Liver (tissue), 9 donors: ENCODE data around the gene FABP1. TPM values are rescaled to one million over a fixed set of nuclear protein-coding genes. Genes with fewer than 3 reads are reported as not detected.

Experiments used
- DNase-seq: peaks from one replicate; pipeline ENCODE4 v3.0.0-alpha.2; 2017; ENCODE audit warnings: low spot score
- H3K27ac ChIP-seq, 2 donors: one replicate each; pipeline ENCODE4 v1.7.0; 2013; ENCODE audit warnings: inconsistent platforms in 2 of 2, low read length in 2 of 2, control low read depth in 1 of 2, low read depth in 1 of 2, mild to moderate bottlenecking in 1 of 2
- H3K27me3 ChIP-seq, 4 donors: one replicate each; pipeline versions ENCODE4 v1.6.1 to v1.7.0; 2013; ENCODE audit warnings: low read length in 3 of 4, inconsistent platforms in 1 of 4, mild to moderate bottlenecking in 1 of 4, moderate library complexity in 1 of 4; ENCODE audit not compliant: control insufficient read depth in 4 of 4, insufficient read depth in 4 of 4
- H3K36me3 ChIP-seq, 4 donors: one replicate each; pipeline versions ENCODE4 v1.6.1 to v1.7.0; 2013; ENCODE audit warnings: low read length in 3 of 4, mild to moderate bottlenecking in 3 of 4, low read depth in 1 of 4, moderate library complexity in 1 of 4; ENCODE audit not compliant: control insufficient read depth in 4 of 4, insufficient read depth in 3 of 4
- H3K4me1 ChIP-seq, 4 donors: one replicate each; pipeline versions ENCODE4 v1.6.1 to v1.7.0; 2013; ENCODE audit warnings: low read length in 3 of 4, mild to moderate bottlenecking in 3 of 4, moderate library complexity in 1 of 4; ENCODE audit not compliant: control insufficient read depth in 4 of 4, insufficient read depth in 4 of 4
- H3K4me3 ChIP-seq, 3 donors: one replicate each; pipeline versions ENCODE4 v1.6.1 to v1.7.0; 2013; ENCODE audit warnings: low read length in 3 of 3, control low read depth in 1 of 3, low read depth in 1 of 3, mild to moderate bottlenecking in 1 of 3
- H3K9ac ChIP-seq, 2 donors: one replicate each; pipeline ENCODE4 v1.7.0; 2013; ENCODE audit warnings: low read length in 2 of 2, mild to moderate bottlenecking in 2 of 2, moderate library complexity in 2 of 2, control low read depth in 1 of 2, low read depth in 1 of 2
- H3K9me3 ChIP-seq, 4 donors: one replicate each; pipeline versions ENCODE4 v1.6.1 to v1.7.0; 2013; ENCODE audit warnings: low read length in 3 of 4; ENCODE audit not compliant: control insufficient read depth in 4 of 4
- ATF3 ChIP-seq: IDR thresholded peaks from 2 replicates; pipeline ENCODE4 v1.6.1; 2016; ENCODE audit warnings: antibody characterized with exemption
- CTCF ChIP-seq: fragments of 150-350 bp; IDR thresholded peaks from 2 replicates; pipeline ENCODE4 v1.5.1; 2017; ENCODE audit warnings: improper control_type of control experiment, low read depth, low read length; ENCODE audit not compliant: missing input control
- EGR1 ChIP-seq, 2 donors: IDR thresholded peaks; 2 replicates each; pipeline ENCODE4 v1.6.1; 2016 to 2018; ENCODE audit warnings: antibody characterized with exemption in 2 of 2, low read depth in 2 of 2
- FOXA1 ChIP-seq: IDR thresholded peaks from 2 replicates; pipeline ENCODE4 v1.6.1; 2016; ENCODE audit warnings: antibody characterized with exemption
- FOXA2 ChIP-seq: IDR thresholded peaks from 2 replicates; pipeline ENCODE4 v1.6.1; 2016; ENCODE audit warnings: antibody characterized with exemption
- GABPA ChIP-seq, 2 donors: IDR thresholded peaks in 1 of 2; conservative IDR thresholded peaks in 1 of 2; 2 replicates each; pipeline ENCODE4 v1.6.1; 2016; ENCODE audit warnings: antibody characterized with exemption in 2 of 2, mild to moderate bottlenecking in 1 of 2, moderate library complexity in 1 of 2
- HNF4A ChIP-seq, 2 donors: conservative IDR thresholded peaks; 2 replicates each; pipeline ENCODE4 v1.6.1; 2016; ENCODE audit warnings: antibody characterized with exemption in 2 of 2, mild to moderate bottlenecking in 2 of 2
- HNF4G ChIP-seq: IDR thresholded peaks from 2 replicates; pipeline ENCODE4 v1.6.1; 2016; ENCODE audit warnings: antibody characterized with exemption
- JUND ChIP-seq, 2 donors: IDR thresholded peaks; 2 replicates each; pipeline ENCODE4 v1.6.1; 2016; ENCODE audit warnings: antibody characterized with exemption in 2 of 2
- MAX ChIP-seq: IDR thresholded peaks from 2 replicates; pipeline ENCODE4 v1.6.1; 2016; ENCODE audit warnings: antibody characterized with exemption
- NR2F2 ChIP-seq: IDR thresholded peaks from 2 replicates; pipeline ENCODE4 v1.6.1; 2016; ENCODE audit warnings: antibody characterized with exemption
- RAD21 ChIP-seq, 2 donors: IDR thresholded peaks; 2 replicates each; pipeline ENCODE4 v1.6.1; 2016; ENCODE audit warnings: antibody characterized with exemption in 2 of 2, mild to moderate bottlenecking in 2 of 2
- RXRA ChIP-seq, 2 donors: IDR thresholded peaks; 2 replicates each; pipeline ENCODE4 v1.6.1; 2017 to 2018; ENCODE audit warnings: antibody characterized with exemption in 2 of 2, mild to moderate bottlenecking in 1 of 2
- SP1 ChIP-seq: IDR thresholded peaks from 2 replicates; pipeline ENCODE4 v1.6.1; 2018; ENCODE audit warnings: antibody characterized with exemption, mild to moderate bottlenecking
- TAF1 ChIP-seq: conservative IDR thresholded peaks from 2 replicates; pipeline ENCODE4 v1.6.1; 2016; ENCODE audit warnings: antibody characterized with exemption, mild to moderate bottlenecking
- YY1 ChIP-seq: IDR thresholded peaks from 2 replicates; pipeline ENCODE4 v1.6.1; 2016; ENCODE audit warnings: antibody characterized with exemption, mild to moderate bottlenecking
- WGBS: extraction: QIAGEN DNeasy Blood & Tissue Kit; methylation state at CpG from one replicate; pipeline ENCODE4 v1.1.7; 2013; 5-methylcytosine and 5-hydroxymethylcytosine counted together
- polyA plus RNA-seq, 2 donors: library from polyadenylated mRNA; stranded (reverse) in 1 of 2; unstranded in 1 of 2; fragments of 200-250 nt in 1 of 2; fragments of >200 nt in 1 of 2; fragmentation: Nextera tagmentation in 1 of 2; extraction: Ambion mirVana in 1 of 2; gene quantifications; one replicate each; pipeline versions ENCODE4 v1.2.1 to v1.2.3, GENCODE V29; 2013 to 2015
- total RNA-seq, 2 donors: library from RNA; depleted of rRNA; stranded (reverse); fragments of >200 nt; gene quantifications; one replicate each; pipeline ENCODE4 v1.2.3, GENCODE V29; 2014
- TF ChIP-seq, protein P1 (sequence below): IDR thresholded peaks from 2 replicates; pipeline ENCODE4 v1.6.1; 2016; ENCODE audit warnings: antibody characterized with exemption
- TF ChIP-seq, protein P2 (sequence below): IDR thresholded peaks from 2 replicates; pipeline ENCODE4 v1.6.1; 2016; ENCODE audit warnings: antibody characterized with exemption, mild to moderate bottlenecking
- donor health status: healthy.
- donor health status: healthy.
- donor health status: healthy.
- donor health status: healthy.
- donor health status: healthy.

The FABP1 gene
- total and polyA plus RNA-seq, 4 donors: 975 to 7,337 (median 2,306) TPM

DNA sequence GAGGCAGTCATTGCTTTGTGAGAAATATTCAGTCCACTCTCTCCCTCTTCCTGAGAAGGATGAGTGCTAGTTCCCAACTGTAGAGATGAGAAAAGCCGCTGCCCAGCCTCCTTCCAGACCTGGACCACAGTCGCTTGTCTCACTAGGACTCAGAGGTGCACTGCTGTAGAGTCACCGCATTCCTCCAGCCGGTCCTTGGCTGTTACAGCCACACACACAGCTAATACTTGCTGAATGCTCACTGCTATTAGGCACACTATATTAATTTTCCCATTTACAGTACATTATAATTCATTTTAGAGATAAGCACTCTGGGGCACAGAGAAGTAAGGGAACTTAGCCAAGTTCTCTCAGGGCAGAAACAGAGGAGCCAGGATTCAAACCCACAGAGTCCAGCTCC is 10.0 kb upstream of the FABP1 start:
- Histone ChIP-seq H3K36me3 (no peaks in the 10 kb centered on the region), H3K27ac (peak overlapping the region; percentile 82 to 90), H3K27me3 (no peaks in the 10 kb centered on the region), H3K4me1 (peaks cover 6 to 63% (median 48%) of the 10 kb centered on the region in 4 donors), H3K9me3 (no peaks in the 10 kb centered on the region), H3K9ac (no peak overlapping the region), H3K4me3 (peak overlapping the region in 2 of 3 donors; percentile 16 to 42)
- TF ChIP-seq NR2F2: no peak
- TF ChIP-seq JUND (IDR thresholded peaks at IDR 0.05): no peak
- no peak for TF ChIP-seq FOXA1
- no peak for TF ChIP-seq HNF4G
- TF ChIP-seq FOXA2: no peak
- TF ChIP-seq SP1: no peak
- no peak for TF ChIP-seq MAX
- no peak for TF ChIP-seq GABPA (IDR thresholded peaks at IDR 0.05 in 1 of 2, conservative IDR thresholded peaks at IDR 0.05 in 1 of 2)
- no peak for TF ChIP-seq RAD21 (IDR thresholded peaks at IDR 0.05)
- WGBS: 94% methylated on average over 4 of the region's 4 CpGs
- DNase-seq: no peak

GRCh38 chr2:88136817-88137216 is 9.0 kb upstream of the FABP1 start:
- Histone ChIP-seq H3K36me3 (no peaks in the 10 kb centered on the region), H3K9ac (no peak overlapping the region), H3K9me3 (no peaks in the 10 kb centered on the region), H3K27me3 (no peaks in the 10 kb centered on the region), H3K4me3 (peak overlapping the region in 1 of 3 donors; percentile 16), H3K4me1 (peaks cover 6 to 70% (median 55%) of the 10 kb centered on the region in 4 donors), H3K27ac (peak overlapping the region; percentile 77 to 90)
- TF ChIP-seq CTCF (peak; percentile 16), TAF1 (no peak), NR2F2 (peak; percentile 34), GABPA (IDR thresholded peaks at IDR 0.05 in 1 of 2, conservative IDR thresholded peaks at IDR 0.05 in 1 of 2) (no peak), YY1 (peak; percentile 93), HNF4G (peak; percentile 48), SP1 (peak; percentile 86), FOXA2 (peak; percentile 86), ATF3 (peak; percentile 26), RXRA (IDR thresholded peaks at IDR 0.05) (peak; percentile 80 to 97), MAX (peak; percentile 94), HNF4A (conservative IDR thresholded peaks at IDR 0.05) (peak; percentile 76 to 89), FOXA1 (peak; percentile 76), RAD21 (IDR thresholded peaks at IDR 0.05) (peak; percentile 42 to 48), EGR1 (IDR thresholded peaks at IDR 0.05; ENCODE audit: low read depth in 2 of 2) (peak in 1 of 2 donors; percentile 40), JUND (IDR thresholded peaks at IDR 0.05) (peak in 1 of 2 donors; percentile 80)
- TF ChIP-seq, protein P1, sequence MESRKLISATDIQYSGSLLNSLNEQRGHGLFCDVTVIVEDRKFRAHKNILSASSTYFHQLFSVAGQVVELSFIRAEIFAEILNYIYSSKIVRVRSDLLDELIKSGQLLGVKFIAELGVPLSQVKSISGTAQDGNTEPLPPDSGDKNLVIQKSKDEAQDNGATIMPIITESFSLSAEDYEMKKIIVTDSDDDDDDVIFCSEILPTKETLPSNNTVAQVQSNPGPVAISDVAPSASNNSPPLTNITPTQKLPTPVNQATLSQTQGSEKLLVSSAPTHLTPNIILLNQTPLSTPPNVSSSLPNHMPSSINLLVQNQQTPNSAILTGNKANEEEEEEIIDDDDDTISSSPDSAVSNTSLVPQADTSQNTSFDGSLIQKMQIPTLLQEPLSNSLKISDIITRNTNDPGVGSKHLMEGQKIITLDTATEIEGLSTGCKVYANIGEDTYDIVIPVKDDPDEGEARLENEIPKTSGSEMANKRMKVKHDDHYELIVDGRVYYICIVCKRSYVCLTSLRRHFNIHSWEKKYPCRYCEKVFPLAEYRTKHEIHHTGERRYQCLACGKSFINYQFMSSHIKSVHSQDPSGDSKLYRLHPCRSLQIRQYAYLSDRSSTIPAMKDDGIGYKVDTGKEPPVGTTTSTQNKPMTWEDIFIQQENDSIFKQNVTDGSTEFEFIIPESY: peak; percentile 66
- TF ChIP-seq, protein P2, sequence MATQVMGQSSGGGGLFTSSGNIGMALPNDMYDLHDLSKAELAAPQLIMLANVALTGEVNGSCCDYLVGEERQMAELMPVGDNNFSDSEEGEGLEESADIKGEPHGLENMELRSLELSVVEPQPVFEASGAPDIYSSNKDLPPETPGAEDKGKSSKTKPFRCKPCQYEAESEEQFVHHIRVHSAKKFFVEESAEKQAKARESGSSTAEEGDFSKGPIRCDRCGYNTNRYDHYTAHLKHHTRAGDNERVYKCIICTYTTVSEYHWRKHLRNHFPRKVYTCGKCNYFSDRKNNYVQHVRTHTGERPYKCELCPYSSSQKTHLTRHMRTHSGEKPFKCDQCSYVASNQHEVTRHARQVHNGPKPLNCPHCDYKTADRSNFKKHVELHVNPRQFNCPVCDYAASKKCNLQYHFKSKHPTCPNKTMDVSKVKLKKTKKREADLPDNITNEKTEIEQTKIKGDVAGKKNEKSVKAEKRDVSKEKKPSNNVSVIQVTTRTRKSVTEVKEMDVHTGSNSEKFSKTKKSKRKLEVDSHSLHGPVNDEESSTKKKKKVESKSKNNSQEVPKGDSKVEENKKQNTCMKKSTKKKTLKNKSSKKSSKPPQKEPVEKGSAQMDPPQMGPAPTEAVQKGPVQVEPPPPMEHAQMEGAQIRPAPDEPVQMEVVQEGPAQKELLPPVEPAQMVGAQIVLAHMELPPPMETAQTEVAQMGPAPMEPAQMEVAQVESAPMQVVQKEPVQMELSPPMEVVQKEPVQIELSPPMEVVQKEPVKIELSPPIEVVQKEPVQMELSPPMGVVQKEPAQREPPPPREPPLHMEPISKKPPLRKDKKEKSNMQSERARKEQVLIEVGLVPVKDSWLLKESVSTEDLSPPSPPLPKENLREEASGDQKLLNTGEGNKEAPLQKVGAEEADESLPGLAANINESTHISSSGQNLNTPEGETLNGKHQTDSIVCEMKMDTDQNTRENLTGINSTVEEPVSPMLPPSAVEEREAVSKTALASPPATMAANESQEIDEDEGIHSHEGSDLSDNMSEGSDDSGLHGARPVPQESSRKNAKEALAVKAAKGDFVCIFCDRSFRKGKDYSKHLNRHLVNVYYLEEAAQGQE: peak; percentile 87
- WGBS: 30% methylated on average over 4 of the region's 4 CpGs
- no peak for DNase-seq
